ENCODE results near the gene SPAG6. TPM values are rescaled to one million over a fixed set of nuclear protein-coding genes. Genes with fewer than 3 reads are reported as not detected.

The SPAG6 gene
- total and polyA plus RNA-seq, 2 of the 8 experiments (the other 6 are each of a cell fraction or from before 2014, with no cell fraction given), result 0.14 TPM; not detected in 1

- TF ChIP-seq CHD7 (IDR thresholded peaks at IDR 0.05; ENCODE audit: insufficient replicate concordance, low read length), result no peak
- TF ChIP-seq POLR2AphosphoS5 (IDR thresholded peaks at IDR 0.05; ENCODE audit: low read depth, low read length), result no peak
- no peak for TF ChIP-seq PHF8 (conservative IDR thresholded peaks at IDR 0.05; ENCODE audit: low read depth, low read length)
- no peak for TF ChIP-seq SAP30 (IDR thresholded peaks at IDR 0.05; ENCODE audit: insufficient read depth, insufficient replicate concordance, low read length)
- TF ChIP-seq ASH2L (IDR thresholded peaks at IDR 0.05; ENCODE audit: low read length), result no peak
- no peak for TF ChIP-seq RFX5 (IDR thresholded peaks at IDR 0.05; ENCODE audit: borderline replicate concordance, low read depth, low read length)
- no peak for TF ChIP-seq EGR1 (IDR thresholded peaks at IDR 0.05; ENCODE audit: borderline replicate concordance, low read depth, low read length)
- no peak for TF ChIP-seq BACH1 (IDR thresholded peaks at IDR 0.05; ENCODE audit: low read length)
- TF ChIP-seq YY1 (IDR thresholded peaks at IDR 0.05; ENCODE audit: low read depth, low read length), result no peak
- no peak for TF ChIP-seq EP300 (IDR thresholded peaks at IDR 0.05; ENCODE audit: borderline replicate concordance in 1 of 2, low read depth in 2 of 2, low read length in 2 of 2)
- no peak for TF ChIP-seq SUZ12 (IDR thresholded peaks at IDR 0.05; ENCODE audit: low read length)
- no peak for TF ChIP-seq RBBP5 (IDR thresholded peaks at IDR 0.05; ENCODE audit: borderline replicate concordance, low read depth, low read length)
These were observed 65.1 kb downstream of the SPAG6 start (continued) for GRCh38 chr10:22410394-22410793.

Data from H1 (cell line).